Muscle of back (tissue), 11 donors: ENCODE results near the gene P2RX1. TPM values are rescaled to one million over a fixed set of nuclear protein-coding genes. Genes with fewer than 3 reads are reported as not detected.

Source experiments
- DNase-seq, 3 donors: peaks; one replicate each; pipeline versions ENCODE4 v3.0.0 to v3.0.0-alpha.2; 2013
- polyA plus RNA-seq, 10 donors: library from polyadenylated mRNA; unstranded; fragments of 120-200 nt; gene quantifications; one replicate each; pipeline ENCODE4 v1.2.1, GENCODE V29; 2013; ENCODE audit not compliant: insufficient read length in 10 of 10

The P2RX1 gene
- polyA plus RNA-seq, 10 donors, result 1.6 to 4.5 (median 2.5) TPM

- DNase-seq, result peak; percentile 89 to 96 (median 92)
Observed at GRCh38 chr17:3888343-3889171, 27.7 kb downstream of the P2RX1 start.

GRCh38 chr17:3887804-3888203 is 28.5 kb downstream of the P2RX1 start:
- DNase-seq, result peak in 1 of 3 donors; percentile 58

- no peak for DNase-seq
Observed at GRCh38 chr17:3887394-3887793, 28.9 kb downstream of the P2RX1 start.

- DNase-seq, result peak in 1 of 3 donors; percentile 61
Observed at GRCh38 chr17:3886776-3887175, 29.5 kb downstream of the P2RX1 start.

- no peak for DNase-seq
Observed at GRCh38 chr17:3885970-3886369, 30.3 kb downstream of the P2RX1 start.

- no peak for DNase-seq
Observed at GRCh38 chr17:3885271-3885670, 31.0 kb downstream of the P2RX1 start.

GRCh38 chr17:3884188-3884587 is 32.1 kb downstream of the P2RX1 start:
- no peak for DNase-seq

GRCh38 chr17:3882276-3882675 is 34.0 kb downstream of the P2RX1 start:
- no peak for DNase-seq

- DNase-seq, result no peak
Observed at GRCh38 chr17:3880983-3881382, 35.3 kb downstream of the P2RX1 start.

GRCh38 chr17:3879591-3880417 is 36.5 kb downstream of the P2RX1 start:
- peak in 1 of 3 donors; percentile 63 for DNase-seq

GRCh38 chr17:3879186-3879585 is 37.1 kb downstream of the P2RX1 start:
- DNase-seq, result peak; percentile 74 to 84 (median 80)

- DNase-seq, result no peak
Observed at GRCh38 chr17:3877220-3877619, 39.0 kb downstream of the P2RX1 start.

- DNase-seq, result no peak
Observed at GRCh38 chr17:3875317-3875716, 40.9 kb downstream of the P2RX1 start.

- no peak for DNase-seq
Observed at GRCh38 chr17:3873862-3874261, 42.4 kb downstream of the P2RX1 start.

- DNase-seq, result no peak
Observed at GRCh38 chr17:3870871-3871306, 45.4 kb downstream of the P2RX1 start.

- no peak for DNase-seq
Observed at GRCh38 chr17:3867606-3868005, 48.7 kb downstream of the P2RX1 start.

- no peak for DNase-seq
Observed at GRCh38 chr17:3867106-3867505, 49.2 kb downstream of the P2RX1 start.

- DNase-seq, result peak in 1 of 3 donors; percentile 65
Observed at GRCh38 chr17:3866276-3866675, 50.0 kb downstream of the P2RX1 start.

- DNase-seq, result no peak
Observed at GRCh38 chr17:3865176-3865575, 51.1 kb downstream of the P2RX1 start.

- no peak for DNase-seq
Observed at GRCh38 chr17:3864534-3864933, 51.7 kb downstream of the P2RX1 start.

GRCh38 chr17:3861761-3862681 is 54.2 kb downstream of the P2RX1 start:
- DNase-seq, result no peak
